HFFc6 (cell line): ENCODE measurements around the gene C1QTNF8. TPM values are rescaled to one million over a fixed set of nuclear protein-coding genes. Genes with fewer than 3 reads are reported as not detected.

Experiments used
- DNase-seq: peaks from one replicate; pipeline ENCODE4 v3.0.0-alpha.2; 2018
- H3K27ac Mint-ChIP-seq: 2 replicates; pipeline ENCODE4 v1.8.0; 2020; ENCODE audit warnings: mild to moderate bottlenecking, mixed read lengths
- H3K27me3 Mint-ChIP-seq: 2 replicates; pipeline ENCODE4 v1.8.0; 2021; ENCODE audit warnings: mild to moderate bottlenecking, moderate library complexity, mixed read lengths; ENCODE audit not compliant: insufficient read depth
- H3K36me3 Mint-ChIP-seq: 2 replicates; pipeline ENCODE4 v1.8.0; 2021; ENCODE audit warnings: low read depth, mixed read lengths
- H3K4me1 Mint-ChIP-seq: 2 replicates; pipeline ENCODE4 v1.8.0; 2020; ENCODE audit warnings: low read depth, mixed read lengths
- H3K4me3 Mint-ChIP-seq: 2 replicates; pipeline ENCODE4 v1.8.0; 2020; ENCODE audit warnings: mild to moderate bottlenecking, moderate library complexity, mixed read lengths
- H3K9me3 Mint-ChIP-seq: 2 replicates; pipeline ENCODE4 v1.8.0; 2020; ENCODE audit warnings: mild to moderate bottlenecking, mixed read lengths
- CTCF ChIP-seq: fragments of 200-600 bp; sonication (generic); IDR thresholded peaks from 2 replicates; pipeline ENCODE4 v1.5.0; 2021; ENCODE audit warnings: antibody characterized with exemption, mild to moderate bottlenecking
- total RNA-seq, 6 experiments: library from RNA; stranded (reverse); fragmentation: NEBNext Ultra II Directional; extraction: Animal tissue kit (Norgen Biotek cat#: 25700); gene quantifications; 2 replicates in 1 of 6; 3 replicates in 5 of 6; pipeline ENCODE4 v1.2.3, GENCODE V29; 2021

C1QTNF8 gene
- total RNA-seq, 6 experiments from 2014 or later, result not detected

GRCh38 chr16:1051446-1051845 is 44.6 kb downstream of the C1QTNF8 start:
- Mint-ChIP-seq H3K4me1 (no peaks in the 10 kb centered on the region), H3K9me3 (no peaks in the 10 kb centered on the region), H3K4me3 (no peak overlapping the region), H3K27ac (no peak overlapping the region), H3K36me3 (no peaks in the 10 kb centered on the region), H3K27me3 (peaks cover 6% of the 10 kb centered on the region)
- TF ChIP-seq CTCF, result no peak
- no peak for DNase-seq

- Mint-ChIP-seq H3K4me1 (no peaks in the 10 kb centered on the region), H3K27ac (no peak overlapping the region), H3K4me3 (no peak overlapping the region), H3K36me3 (no peaks in the 10 kb centered on the region), H3K27me3 (peaks cover 3% of the 10 kb centered on the region), H3K9me3 (no peaks in the 10 kb centered on the region)
- TF ChIP-seq CTCF, result no peak
- no peak for DNase-seq
Measured at GRCh38 chr16:1050921-1051320, 45.1 kb downstream of the C1QTNF8 start.

- no peaks in the 10 kb centered on the region for H3K9me3 Mint-ChIP-seq
- H3K27ac Mint-ChIP-seq, result no peak overlapping the region
- no peaks in the 10 kb centered on the region for H3K4me1 Mint-ChIP-seq
- no peak for TF ChIP-seq CTCF
- no peak overlapping the region for H3K4me3 Mint-ChIP-seq
- H3K36me3 Mint-ChIP-seq, result no peaks in the 10 kb centered on the region
- DNase-seq, result no peak
- peaks cover 3% of the 10 kb centered on the region; the same call in 1 of the 2 replicates for H3K27me3 Mint-ChIP-seq
Measured at GRCh38 chr16:1050516-1050915, 45.5 kb downstream of the C1QTNF8 start.

GRCh38 chr16:1049976-1050247 is 46.1 kb downstream of the C1QTNF8 start:
- no peaks in the 10 kb centered on the region for H3K9me3 Mint-ChIP-seq
- H3K4me1 Mint-ChIP-seq, result no peaks in the 10 kb centered on the region
- H3K27me3 Mint-ChIP-seq, result peaks cover 3% of the 10 kb centered on the region; the same call in 1 of the 2 replicates
- H3K36me3 Mint-ChIP-seq, result no peaks in the 10 kb centered on the region
- no peak for DNase-seq
- H3K4me3 Mint-ChIP-seq, result no peak overlapping the region
- no peak for TF ChIP-seq CTCF
- H3K27ac Mint-ChIP-seq, result no peak overlapping the region

GRCh38 chr16:1049113-1049975 is 46.7 kb downstream of the C1QTNF8 start:
- H3K27me3 Mint-ChIP-seq, result peaks cover 3% of the 10 kb centered on the region; the same call in 1 of the 2 replicates
- H3K36me3 Mint-ChIP-seq, result no peaks in the 10 kb centered on the region
- H3K27ac Mint-ChIP-seq, result no peak overlapping the region

More at GRCh38 chr16:1049113-1049975, 46.7 kb downstream of the C1QTNF8 start:
- no peak overlapping the region for H3K4me3 Mint-ChIP-seq
- H3K4me1 Mint-ChIP-seq, result no peaks in the 10 kb centered on the region
- DNase-seq, result no peak
- no peak for TF ChIP-seq CTCF
- H3K9me3 Mint-ChIP-seq, result no peaks in the 10 kb centered on the region
